ENCODE results near the gene ABI3. TPM values are rescaled to one million over a fixed set of nuclear protein-coding genes. Genes with fewer than 3 reads are reported as not detected.

The ABI3 gene
- total RNA-seq, 6 donors from 2014 or later = 8.5 to 38.4 (median 27.3) TPM

GRCh38 chr17:49201481-49201927, 9.0 kb upstream of the ABI3 start:
- 84 to 90% methylated on average over 8 of the region's 8 CpGs for WGBS, 2 donors
- ATAC-seq (ENCODE audit: low FRiP score in 2 of 2) = no peak
- TF ChIP-seq POLR2A (IDR thresholded peaks at IDR 0.05) (no peak), POLR2AphosphoS5 (IDR thresholded peaks at IDR 0.05) (no peak), EP300 (IDR thresholded peaks at IDR 0.05) (no peak), CTCF (IDR thresholded peaks at IDR 0.05) (no peak)

GRCh38 chr17:49203796-49204195, 6.7 kb upstream of the ABI3 start:
- WGBS, 2 donors = 76 to 84% methylated on average over 2 of the region's 2 CpGs

More at GRCh38 chr17:49201481-49201927, 9.0 kb upstream of the ABI3 start:
- no peak for DNase-seq
- no peaks in the 10 kb centered on the region for H3K27me3 ChIP-seq
- H3K9me3 ChIP-seq = no peaks in the 10 kb centered on the region
- no peak overlapping the region for H3K4me3 ChIP-seq
- no peaks in the 10 kb centered on the region for H3K4me1 ChIP-seq
- H3K27ac ChIP-seq = no peak overlapping the region
- H3K36me3 ChIP-seq = no peaks in the 10 kb centered on the region

GRCh38 chr17:49204516-49204915, 6.0 kb upstream of the ABI3 start:
- no peaks in the 10 kb centered on the region for H3K27me3 ChIP-seq
- no peak overlapping the region for H3K27ac ChIP-seq
- no peak for TF ChIP-seq POLR2A (IDR thresholded peaks at IDR 0.05)
- TF ChIP-seq EP300 (IDR thresholded peaks at IDR 0.05) = no peak
- no peak for TF ChIP-seq POLR2AphosphoS5 (IDR thresholded peaks at IDR 0.05)
- no peak for TF ChIP-seq CTCF (IDR thresholded peaks at IDR 0.05)
- H3K36me3 ChIP-seq = no peaks in the 10 kb centered on the region
- ATAC-seq (ENCODE audit: low FRiP score in 2 of 2) (no peak), DNase-seq (no peak)
- no peaks in the 10 kb centered on the region for H3K9me3 ChIP-seq
- H3K4me3 ChIP-seq = no peak overlapping the region
- H3K4me1 ChIP-seq = peaks cover 7 to 8% (median 7%) of the 10 kb centered on the region in 4 donors
- WGBS, 2 donors = 93 to 98% methylated on average over 2 of the region's 2 CpGs

More at GRCh38 chr17:49203796-49204195, 6.7 kb upstream of the ABI3 start:
- H3K9me3 ChIP-seq = no peaks in the 10 kb centered on the region
- no peak overlapping the region for H3K4me3 ChIP-seq
- no peak for TF ChIP-seq EP300 (IDR thresholded peaks at IDR 0.05)
- no peak for TF ChIP-seq CTCF (IDR thresholded peaks at IDR 0.05)
- TF ChIP-seq POLR2A (IDR thresholded peaks at IDR 0.05) = no peak
- no peak for TF ChIP-seq POLR2AphosphoS5 (IDR thresholded peaks at IDR 0.05)
- no peaks in the 10 kb centered on the region for H3K27me3 ChIP-seq
- no peaks in the 10 kb centered on the region for H3K36me3 ChIP-seq
- no peak for ATAC-seq (ENCODE audit: low FRiP score in 2 of 2)
- DNase-seq = no peak
- peaks cover 0 to under 1% (median under 1%) of the 10 kb centered on the region in 4 donors for H3K4me1 ChIP-seq
- no peak overlapping the region for H3K27ac ChIP-seq

GRCh38 chr17:49209061-49209571, 1.4 kb upstream of the ABI3 start:
- no peak for ATAC-seq (ENCODE audit: low FRiP score in 2 of 2)
- Histone ChIP-seq H3K36me3 (no peaks in the 10 kb centered on the region), H3K9me3 (no peaks in the 10 kb centered on the region), H3K4me3 (no peak overlapping the region), H3K4me1 (peaks cover 16 to 39% (median 31%) of the 10 kb centered on the region in 4 donors), H3K27ac (peak overlapping the region; percentile 50 to 87 (median 86)), H3K27me3 (no peaks in the 10 kb centered on the region)
- TF ChIP-seq CTCF (IDR thresholded peaks at IDR 0.05) (no peak), POLR2A (IDR thresholded peaks at IDR 0.05) (no peak), POLR2AphosphoS5 (IDR thresholded peaks at IDR 0.05) (no peak), EP300 (IDR thresholded peaks at IDR 0.05) (no peak)
- 73 to 74% methylated on average over 10 of the region's 10 CpGs for WGBS, 2 donors
- no peak for DNase-seq

GRCh38 chr17:49213399-49213798, 2.9 kb downstream of the ABI3 start:
- whole genome bisulfite sequencing, 2 donors = 66% methylated on average over 5 of the region's 5 CpGs
- Histone ChIP-seq H3K4me1 (peaks cover 54 to 80% (median 74%) of the 10 kb centered on the region in 4 donors), H3K27me3 (no peaks in the 10 kb centered on the region), H3K27ac (peak overlapping the region in 2 of 4 donors; percentile 73 to 86), H3K36me3 (no peaks in the 10 kb centered on the region), H3K9me3 (no peaks in the 10 kb centered on the region), H3K4me3 (peak overlapping the region in 1 of 4 donors; percentile 11)
- DNase-seq (no peak), ATAC-seq (ENCODE audit: low FRiP score in 2 of 2) (no peak)
- TF ChIP-seq CTCF (IDR thresholded peaks at IDR 0.05) = no peak
- TF ChIP-seq POLR2A (IDR thresholded peaks at IDR 0.05) = no peak
- TF ChIP-seq EP300 (IDR thresholded peaks at IDR 0.05) = no peak
- TF ChIP-seq POLR2AphosphoS5 (IDR thresholded peaks at IDR 0.05) = no peak
